GM19025 (cell line): ENCODE data around the gene PPFIBP2.
"Not testable (repeated sequence)": the region's sequence is repeated elsewhere in the genome, so short reads cannot be mapped to it uniquely, and the experiment has no call there.

Source experiments
- ATAC-seq: cut with Tn5 transposase; IDR thresholded peaks from one replicate; pipeline ENCODE4 v1.9.1; 2021; ENCODE audit warnings: mild to moderate bottlenecking, low read depth, moderate library complexity; ENCODE audit not compliant: unreplicated experiment

The PPFIBP2 gene

GRCh38 chr11:7495882-7496551 is 17.8 kb upstream of the PPFIBP2 start:
- peak; percentile 79 for ATAC-seq

- ATAC-seq = no peak
Observed at GRCh38 chr11:7498193-7498592, 15.6 kb upstream of the PPFIBP2 start.

GRCh38 chr11:7499081-7499480 is 14.7 kb upstream of the PPFIBP2 start:
- ATAC-seq = no peak

GRCh38 chr11:7500251-7500650 is 13.5 kb upstream of the PPFIBP2 start:
- no peak for ATAC-seq

- ATAC-seq = no peak
Observed at GRCh38 chr11:7501251-7501650, 12.5 kb upstream of the PPFIBP2 start.

- no peak for ATAC-seq
Observed at GRCh38 chr11:7501894-7502293, 11.9 kb upstream of the PPFIBP2 start.

- no peak for ATAC-seq
Observed at GRCh38 chr11:7506243-7506642, 7.6 kb upstream of the PPFIBP2 start.

- ATAC-seq = no peak
Observed at GRCh38 chr11:7508087-7508486, 5.7 kb upstream of the PPFIBP2 start.

GRCh38 chr11:7509966-7510365 is 3.8 kb upstream of the PPFIBP2 start:
- ATAC-seq = no peak

- no peak for ATAC-seq
Observed at GRCh38 chr11:7511401-7511800, 2.4 kb upstream of the PPFIBP2 start.

- ATAC-seq = peak; percentile 50
Observed at GRCh38 chr11:7512525-7513233, 1.1 kb upstream of the PPFIBP2 start.

- ATAC-seq = peak; percentile 3
Observed at GRCh38 chr11:7514099-7514591, 346 bp downstream of the PPFIBP2 start.

- no peak for ATAC-seq
Observed at GRCh38 chr11:7515447-7515886, 1.7 kb downstream of the PPFIBP2 start.

- ATAC-seq = no peak
Observed at GRCh38 chr11:7516475-7516874, 2.7 kb downstream of the PPFIBP2 start.

- not testable (repeated sequence) for ATAC-seq
Observed at GRCh38 chr11:7517743-7518142, 3.9 kb downstream of the PPFIBP2 start.

- no peak for ATAC-seq
Observed at GRCh38 chr11:7518811-7519562, 5.2 kb downstream of the PPFIBP2 start.

- ATAC-seq = peak; percentile 41
Observed at GRCh38 chr11:7520011-7520942, 6.5 kb downstream of the PPFIBP2 start.

- peak; percentile 74 for ATAC-seq
Observed at GRCh38 chr11:7520981-7521487, 7.2 kb downstream of the PPFIBP2 start.

GRCh38 chr11:7522121-7522520 is 8.3 kb downstream of the PPFIBP2 start:
- no peak for ATAC-seq

- ATAC-seq = no peak
Observed at GRCh38 chr11:7522546-7522945, 8.7 kb downstream of the PPFIBP2 start.
